WTC11 (cell line): Measurements from ENCODE around the gene C1orf159. TPM values are rescaled to one million over a fixed set of nuclear protein-coding genes. Genes with fewer than 3 reads are reported as not detected.

Source experiments
- ATAC-seq: fragments of 200-7000 bp; cut with Tn5 transposase; 2 replicates; pipeline ENCODE4 v1.10.0; 2021; ENCODE audit warnings: mild to moderate bottlenecking, moderate library complexity
- CTCF ChIA-PET: fragments of 300-600 bp; sonication (Branson Sonifier 250); formaldehyde crosslinking; loops from one replicate; lab custom pipeline; 2021; ENCODE audit warnings: antibody characterized with exemption; lab: Charles Lee
- POLR2A ChIA-PET: fragments of 350-600 bp; sonication (Branson Sonifier 250); formaldehyde crosslinking; loops from one replicate; lab custom pipeline; 2021; ENCODE audit warnings: antibody characterized with exemption; lab: Charles Lee
- DNase-seq: peaks from one replicate; pipeline ENCODE4 v3.0.0; 2021; ENCODE audit warnings: low spot score
- H3K27ac Mint-ChIP-seq: 2 replicates; pipeline ENCODE4 v1.8.0; 2021; ENCODE audit warnings: mixed read lengths
- H3K27me3 Mint-ChIP-seq: 2 replicates; pipeline ENCODE4 v1.8.0; 2021; ENCODE audit warnings: low read depth, mild to moderate bottlenecking, moderate library complexity, mixed read lengths
- H3K36me3 Mint-ChIP-seq: 2 replicates; pipeline ENCODE4 v1.8.0; 2021; ENCODE audit warnings: mixed read lengths
- H3K4me1 Mint-ChIP-seq: 2 replicates; pipeline ENCODE4 v1.8.0; 2022; ENCODE audit warnings: mixed read lengths
- H3K4me3 Mint-ChIP-seq: 2 replicates; pipeline ENCODE4 v1.8.0; 2021; ENCODE audit warnings: mild to moderate bottlenecking, moderate library complexity, mixed read lengths
- H3K9me3 Mint-ChIP-seq: 2 replicates; pipeline ENCODE4 v1.8.0; 2021; ENCODE audit warnings: mixed read lengths
- CREM ChIP-seq: sonication (generic); formaldehyde crosslinking; IDR thresholded peaks from 2 replicates; pipeline ENCODE4 v1.8.1; 2022; ENCODE audit warnings: mild to moderate bottlenecking, missing genetic modification reagents, moderate library complexity
- ELF4 ChIP-seq: sonication (generic); formaldehyde crosslinking; IDR thresholded peaks from 2 replicates; pipeline ENCODE4 v1.8.1; 2022; ENCODE audit warnings: low read depth, mild to moderate bottlenecking, moderate library complexity, missing genetic modification reagents
- ESRRA ChIP-seq: sonication (generic); formaldehyde crosslinking; IDR thresholded peaks from 2 replicates; pipeline ENCODE4 v1.8.1; 2022; ENCODE audit warnings: mild to moderate bottlenecking, missing genetic modification reagents, borderline replicate concordance
- RELA ChIP-seq: sonication (generic); formaldehyde crosslinking; IDR thresholded peaks from 2 replicates; pipeline ENCODE4 v1.8.1; 2022; ENCODE audit warnings: missing genetic modification reagents, mild to moderate bottlenecking, borderline replicate concordance
- ZNF232 ChIP-seq: sonication (generic); formaldehyde crosslinking; IDR thresholded peaks from 2 replicates; pipeline ENCODE4 v1.8.0; 2022; ENCODE audit warnings: mild to moderate bottlenecking, missing genetic modification reagents
- ZNF263 ChIP-seq: sonication (generic); formaldehyde crosslinking; IDR thresholded peaks from 2 replicates; pipeline ENCODE4 v1.8.1; 2022; ENCODE audit warnings: low read depth, mild to moderate bottlenecking, moderate library complexity, missing genetic modification reagents
- ZNF317 ChIP-seq: sonication (generic); formaldehyde crosslinking; IDR thresholded peaks from 2 replicates; pipeline ENCODE4 v1.8.1; 2023; ENCODE audit warnings: low read depth, mild to moderate bottlenecking, moderate library complexity, missing genetic modification reagents, borderline replicate concordance
- ZNF396 ChIP-seq: fragments of 250-450 bp; sonication (Bioruptor Pico); IDR thresholded peaks from 2 replicates; pipeline ENCODE4 v1.8.0; 2021; ENCODE audit warnings: mild to moderate bottlenecking, moderate library complexity, borderline replicate concordance
- total RNA-seq: library from RNA; stranded (reverse); gene quantifications from 3 replicates; pipeline ENCODE4 v1.2.3, GENCODE V29; 2021
- TF ChIP-seq, protein P1 (sequence below): fragments of 250-450 bp; sonication (Bioruptor Pico); IDR thresholded peaks from 2 replicates; pipeline ENCODE4 v1.9.0; 2021; ENCODE audit warnings: mild to moderate bottlenecking
- TF ChIP-seq, protein P2 (sequence below): sonication (generic); formaldehyde crosslinking; conservative IDR thresholded peaks from 2 replicates; pipeline ENCODE4 v1.8.1; 2022; ENCODE audit warnings: mild to moderate bottlenecking, missing genetic modification reagents
- TF ChIP-seq, protein P3 (sequence below): sonication (generic); formaldehyde crosslinking; conservative IDR thresholded peaks from 2 replicates; pipeline ENCODE4 v1.8.1; 2023; ENCODE audit warnings: mild to moderate bottlenecking, low read depth, missing genetic modification reagents, moderate library complexity
- TF ChIP-seq, protein P4 (sequence below): sonication (generic); formaldehyde crosslinking; IDR thresholded peaks from 2 replicates; pipeline ENCODE4 v1.8.1; 2023; ENCODE audit warnings: mild to moderate bottlenecking, missing genetic modification reagents, borderline replicate concordance
- TF ChIP-seq, protein P5 (sequence below): sonication (generic); formaldehyde crosslinking; IDR thresholded peaks from 2 replicates; pipeline ENCODE4 v1.8.1; 2023; ENCODE audit warnings: mild to moderate bottlenecking, missing genetic modification reagents

C1orf159 gene
- total RNA-seq, 1 experiment from 2014 or later, result 17.8 TPM

DNA sequence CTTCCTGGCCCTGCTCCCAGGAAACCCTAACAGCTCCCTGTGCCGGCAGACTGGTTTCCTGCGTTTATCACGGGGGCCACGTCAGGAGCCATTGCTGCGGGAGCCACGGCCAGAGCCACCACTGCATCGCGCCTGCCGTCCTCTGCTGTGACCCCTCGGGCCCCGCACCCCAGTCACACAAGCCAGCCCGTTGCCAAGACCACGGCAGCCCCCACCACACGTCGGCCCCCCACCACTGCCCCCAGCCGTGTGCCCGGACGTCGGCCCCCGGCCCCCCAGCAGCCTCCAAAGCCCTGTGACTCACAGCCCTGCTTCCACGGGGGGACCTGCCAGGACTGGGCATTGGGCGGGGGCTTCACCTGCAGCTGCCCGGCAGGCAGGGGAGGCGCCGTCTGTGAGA is 67.9 kb downstream of the C1orf159 start (continued):
- TF ChIP-seq ESRRA (CRISPR knock-in tag) (no peak), ELF4 (no peak)
- TF ChIP-seq, protein P1, sequence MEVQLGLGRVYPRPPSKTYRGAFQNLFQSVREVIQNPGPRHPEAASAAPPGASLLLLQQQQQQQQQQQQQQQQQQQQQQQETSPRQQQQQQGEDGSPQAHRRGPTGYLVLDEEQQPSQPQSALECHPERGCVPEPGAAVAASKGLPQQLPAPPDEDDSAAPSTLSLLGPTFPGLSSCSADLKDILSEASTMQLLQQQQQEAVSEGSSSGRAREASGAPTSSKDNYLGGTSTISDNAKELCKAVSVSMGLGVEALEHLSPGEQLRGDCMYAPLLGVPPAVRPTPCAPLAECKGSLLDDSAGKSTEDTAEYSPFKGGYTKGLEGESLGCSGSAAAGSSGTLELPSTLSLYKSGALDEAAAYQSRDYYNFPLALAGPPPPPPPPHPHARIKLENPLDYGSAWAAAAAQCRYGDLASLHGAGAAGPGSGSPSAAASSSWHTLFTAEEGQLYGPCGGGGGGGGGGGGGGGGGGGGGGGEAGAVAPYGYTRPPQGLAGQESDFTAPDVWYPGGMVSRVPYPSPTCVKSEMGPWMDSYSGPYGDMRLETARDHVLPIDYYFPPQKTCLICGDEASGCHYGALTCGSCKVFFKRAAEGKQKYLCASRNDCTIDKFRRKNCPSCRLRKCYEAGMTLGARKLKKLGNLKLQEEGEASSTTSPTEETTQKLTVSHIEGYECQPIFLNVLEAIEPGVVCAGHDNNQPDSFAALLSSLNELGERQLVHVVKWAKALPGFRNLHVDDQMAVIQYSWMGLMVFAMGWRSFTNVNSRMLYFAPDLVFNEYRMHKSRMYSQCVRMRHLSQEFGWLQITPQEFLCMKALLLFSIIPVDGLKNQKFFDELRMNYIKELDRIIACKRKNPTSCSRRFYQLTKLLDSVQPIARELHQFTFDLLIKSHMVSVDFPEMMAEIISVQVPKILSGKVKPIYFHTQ (CRISPR knock-in tag), result no peak

DNA sequence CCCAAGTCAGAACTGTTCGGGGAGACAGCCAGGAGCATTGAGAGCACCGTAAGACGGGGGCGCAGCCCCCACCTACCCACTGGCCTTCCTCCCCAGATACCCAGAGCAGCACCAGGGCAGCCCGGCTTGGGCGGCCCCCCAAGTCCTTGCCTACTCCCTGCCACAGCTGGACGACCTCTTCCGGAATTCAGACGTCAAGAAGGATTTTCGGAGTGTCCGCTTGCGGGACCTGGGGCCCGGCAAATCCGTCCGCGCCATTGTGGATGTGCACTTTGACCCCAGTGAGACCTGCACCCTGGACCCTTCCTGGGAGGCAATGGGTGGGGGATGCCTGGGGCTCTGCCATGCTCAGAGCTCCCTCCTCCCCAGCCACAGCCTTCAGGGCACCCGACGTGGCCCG is 68.5 kb downstream of the C1orf159 start:
- CTCF ChIA-PET, result interaction anchor here (0.8 kb wide), 1 partner anchor 12 kb away, joined by 3 read pairs; no protein-coding TSS in a partner anchor
- DNase-seq, result no peak
- POLR2A ChIA-PET, result no interaction called here
- no peak for ATAC-seq
- Mint-ChIP-seq H3K9me3 (peaks cover 4% of the 10 kb centered on the region), H3K27me3 (no peaks in the 10 kb centered on the region), H3K4me3 (no peak overlapping the region), H3K36me3 (peaks cover 15% of the 10 kb centered on the region), H3K27ac (no peak overlapping the region), H3K4me1 (no peaks in the 10 kb centered on the region)
- TF ChIP-seq RELA (CRISPR knock-in tag), result no peak
- no peak for TF ChIP-seq ZNF317 (CRISPR knock-in tag)
- TF ChIP-seq ZNF263 (CRISPR knock-in tag), result no peak
- TF ChIP-seq CREM (CRISPR knock-in tag), result no peak
- TF ChIP-seq, protein P2, sequence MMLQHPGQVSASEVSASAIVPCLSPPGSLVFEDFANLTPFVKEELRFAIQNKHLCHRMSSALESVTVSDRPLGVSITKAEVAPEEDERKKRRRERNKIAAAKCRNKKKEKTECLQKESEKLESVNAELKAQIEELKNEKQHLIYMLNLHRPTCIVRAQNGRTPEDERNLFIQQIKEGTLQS (CRISPR knock-in tag), result no peak
- no peak for TF ChIP-seq ZNF396 (CRISPR knock-in tag)
- TF ChIP-seq, protein P3, sequence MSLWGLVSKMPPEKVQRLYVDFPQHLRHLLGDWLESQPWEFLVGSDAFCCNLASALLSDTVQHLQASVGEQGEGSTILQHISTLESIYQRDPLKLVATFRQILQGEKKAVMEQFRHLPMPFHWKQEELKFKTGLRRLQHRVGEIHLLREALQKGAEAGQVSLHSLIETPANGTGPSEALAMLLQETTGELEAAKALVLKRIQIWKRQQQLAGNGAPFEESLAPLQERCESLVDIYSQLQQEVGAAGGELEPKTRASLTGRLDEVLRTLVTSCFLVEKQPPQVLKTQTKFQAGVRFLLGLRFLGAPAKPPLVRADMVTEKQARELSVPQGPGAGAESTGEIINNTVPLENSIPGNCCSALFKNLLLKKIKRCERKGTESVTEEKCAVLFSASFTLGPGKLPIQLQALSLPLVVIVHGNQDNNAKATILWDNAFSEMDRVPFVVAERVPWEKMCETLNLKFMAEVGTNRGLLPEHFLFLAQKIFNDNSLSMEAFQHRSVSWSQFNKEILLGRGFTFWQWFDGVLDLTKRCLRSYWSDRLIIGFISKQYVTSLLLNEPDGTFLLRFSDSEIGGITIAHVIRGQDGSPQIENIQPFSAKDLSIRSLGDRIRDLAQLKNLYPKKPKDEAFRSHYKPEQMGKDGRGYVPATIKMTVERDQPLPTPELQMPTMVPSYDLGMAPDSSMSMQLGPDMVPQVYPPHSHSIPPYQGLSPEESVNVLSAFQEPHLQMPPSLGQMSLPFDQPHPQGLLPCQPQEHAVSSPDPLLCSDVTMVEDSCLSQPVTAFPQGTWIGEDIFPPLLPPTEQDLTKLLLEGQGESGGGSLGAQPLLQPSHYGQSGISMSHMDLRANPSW (CRISPR knock-in tag), result no peak
- TF ChIP-seq ZNF232 (CRISPR knock-in tag), result no peak
- TF ChIP-seq, protein P4, sequence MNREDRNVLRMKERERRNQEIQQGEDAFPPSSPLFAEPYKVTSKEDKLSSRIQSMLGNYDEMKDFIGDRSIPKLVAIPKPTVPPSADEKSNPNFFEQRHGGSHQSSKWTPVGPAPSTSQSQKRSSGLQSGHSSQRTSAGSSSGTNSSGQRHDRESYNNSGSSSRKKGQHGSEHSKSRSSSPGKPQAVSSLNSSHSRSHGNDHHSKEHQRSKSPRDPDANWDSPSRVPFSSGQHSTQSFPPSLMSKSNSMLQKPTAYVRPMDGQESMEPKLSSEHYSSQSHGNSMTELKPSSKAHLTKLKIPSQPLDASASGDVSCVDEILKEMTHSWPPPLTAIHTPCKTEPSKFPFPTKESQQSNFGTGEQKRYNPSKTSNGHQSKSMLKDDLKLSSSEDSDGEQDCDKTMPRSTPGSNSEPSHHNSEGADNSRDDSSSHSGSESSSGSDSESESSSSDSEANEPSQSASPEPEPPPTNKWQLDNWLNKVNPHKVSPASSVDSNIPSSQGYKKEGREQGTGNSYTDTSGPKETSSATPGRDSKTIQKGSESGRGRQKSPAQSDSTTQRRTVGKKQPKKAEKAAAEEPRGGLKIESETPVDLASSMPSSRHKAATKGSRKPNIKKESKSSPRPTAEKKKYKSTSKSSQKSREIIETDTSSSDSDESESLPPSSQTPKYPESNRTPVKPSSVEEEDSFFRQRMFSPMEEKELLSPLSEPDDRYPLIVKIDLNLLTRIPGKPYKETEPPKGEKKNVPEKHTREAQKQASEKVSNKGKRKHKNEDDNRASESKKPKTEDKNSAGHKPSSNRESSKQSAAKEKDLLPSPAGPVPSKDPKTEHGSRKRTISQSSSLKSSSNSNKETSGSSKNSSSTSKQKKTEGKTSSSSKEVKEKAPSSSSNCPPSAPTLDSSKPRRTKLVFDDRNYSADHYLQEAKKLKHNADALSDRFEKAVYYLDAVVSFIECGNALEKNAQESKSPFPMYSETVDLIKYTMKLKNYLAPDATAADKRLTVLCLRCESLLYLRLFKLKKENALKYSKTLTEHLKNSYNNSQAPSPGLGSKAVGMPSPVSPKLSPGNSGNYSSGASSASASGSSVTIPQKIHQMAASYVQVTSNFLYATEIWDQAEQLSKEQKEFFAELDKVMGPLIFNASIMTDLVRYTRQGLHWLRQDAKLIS (CRISPR knock-in tag), result no peak
- TF ChIP-seq, protein P5, sequence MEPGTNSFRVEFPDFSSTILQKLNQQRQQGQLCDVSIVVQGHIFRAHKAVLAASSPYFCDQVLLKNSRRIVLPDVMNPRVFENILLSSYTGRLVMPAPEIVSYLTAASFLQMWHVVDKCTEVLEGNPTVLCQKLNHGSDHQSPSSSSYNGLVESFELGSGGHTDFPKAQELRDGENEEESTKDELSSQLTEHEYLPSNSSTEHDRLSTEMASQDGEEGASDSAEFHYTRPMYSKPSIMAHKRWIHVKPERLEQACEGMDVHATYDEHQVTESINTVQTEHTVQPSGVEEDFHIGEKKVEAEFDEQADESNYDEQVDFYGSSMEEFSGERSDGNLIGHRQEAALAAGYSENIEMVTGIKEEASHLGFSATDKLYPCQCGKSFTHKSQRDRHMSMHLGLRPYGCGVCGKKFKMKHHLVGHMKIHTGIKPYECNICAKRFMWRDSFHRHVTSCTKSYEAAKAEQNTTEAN (CRISPR knock-in tag), result no peak
